MCF 10A (cell line): ENCODE results near the gene DDRGK1. TPM values are rescaled to one million over a fixed set of nuclear protein-coding genes. Genes with fewer than 3 reads are reported as not detected.

Experiments
- BruUV-seq: library from RNA; stranded (reverse); fragments of 400-500 nt; replicated peaks from 2 replicates; lab custom pipeline; 2021; lab: Mats Ljungman, UMichigan
- CTCF ChIA-PET: fragments of 300-600 bp; sonication (Branson Sonifier 250); formaldehyde crosslinking; extraction: SDS; loops from one replicate; lab custom pipeline; 2021; ENCODE audit warnings: antibody characterized with exemption, inconsistent platforms; lab: Yijun Ruan, JAX
- POLR2A ChIA-PET: fragments of 300-600, 350-650 bp; sonication (Branson Sonifier 250); formaldehyde crosslinking; extraction: SDS; loops from one replicate; lab custom pipeline; 2020; ENCODE audit warnings: antibody characterized with exemption, inconsistent platforms; lab: Yijun Ruan, JAX
- DNase-seq: peaks from one replicate; pipeline ENCODE4 v3.0.0-alpha.2; 2018; ENCODE audit not compliant: unreplicated experiment
- H3K27ac Mint-ChIP-seq: one replicate; pipeline ENCODE4 v1.8.0; 2022; ENCODE audit warnings: mild to moderate bottlenecking, low read depth, mixed read lengths; ENCODE audit not compliant: unreplicated experiment
- H3K27me3 Mint-ChIP-seq: one replicate; pipeline ENCODE4 v1.8.0; 2022; ENCODE audit warnings: mixed read lengths; ENCODE audit not compliant: insufficient read depth, unreplicated experiment
- H3K36me3 Mint-ChIP-seq: one replicate; pipeline ENCODE4 v1.8.0; 2022; ENCODE audit warnings: mild to moderate bottlenecking, moderate library complexity, mixed read lengths; ENCODE audit not compliant: insufficient read depth, unreplicated experiment
- H3K4me1 Mint-ChIP-seq: one replicate; pipeline ENCODE4 v1.8.0; 2022; ENCODE audit warnings: mixed read lengths; ENCODE audit not compliant: insufficient read depth, unreplicated experiment
- H3K4me3 Mint-ChIP-seq: one replicate; pipeline ENCODE4 v1.8.0; 2022; ENCODE audit warnings: mild to moderate bottlenecking, moderate library complexity, mixed read lengths; ENCODE audit not compliant: unreplicated experiment
- H3K9me3 Mint-ChIP-seq: one replicate; pipeline ENCODE4 v1.8.0; 2022; ENCODE audit warnings: mixed read lengths; ENCODE audit not compliant: unreplicated experiment
- CTCF ChIP-seq: fragments of 200-600 bp; IDR thresholded peaks from one replicate; pipeline ENCODE4 v1.8.0; 2022; ENCODE audit warnings: antibody characterized with exemption, mild to moderate bottlenecking; ENCODE audit not compliant: unreplicated experiment
- intact Hi-C: fragments of 100-400 bp; cut with micrococcal nuclease; formaldehyde crosslinking; loops from 2 replicates; pipeline ENCODE4 v1.14.1; 2022
- total RNA-seq: library from RNA; stranded (reverse); gene quantifications from 2 replicates; pipeline ENCODE4 v1.2.3, GENCODE V29; 2022

Gene DDRGK1
- total RNA-seq, 1 experiment from 2014 or later = 116 TPM

DNA sequence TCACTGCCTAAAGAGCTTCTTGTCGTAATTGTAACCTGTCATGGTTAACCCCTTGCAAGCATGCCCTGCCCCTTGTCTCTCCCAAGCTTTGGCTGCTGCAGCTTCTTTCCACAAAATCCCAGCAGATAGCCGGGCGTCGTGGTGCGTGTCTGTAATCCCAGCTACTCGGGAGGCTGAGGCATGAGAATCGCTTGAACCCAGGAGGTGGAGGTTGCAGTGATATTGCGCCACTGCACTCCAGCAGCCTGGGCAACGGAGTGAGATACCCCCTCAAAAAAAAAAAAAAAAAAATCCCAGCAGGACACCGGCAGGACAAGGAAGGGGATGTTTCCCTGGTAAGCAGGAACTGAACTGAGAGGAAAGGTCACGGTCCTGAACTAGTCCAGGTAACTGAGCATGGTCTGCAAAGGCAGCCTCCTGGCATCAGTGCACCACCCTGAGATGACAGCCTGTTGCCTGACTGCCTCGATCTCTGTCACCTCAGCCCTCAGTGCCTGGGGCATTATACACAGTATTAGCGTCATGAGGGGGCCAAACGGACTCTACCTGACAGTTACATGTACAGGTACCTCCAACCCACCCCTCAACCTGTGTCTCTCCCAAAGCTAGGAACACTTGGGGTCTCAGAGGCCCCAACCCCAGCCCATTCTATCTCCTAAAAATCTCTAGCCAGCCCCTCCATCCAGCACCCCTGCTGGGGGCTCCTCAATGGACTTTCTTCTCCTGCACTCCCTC, 32.9 kb downstream of the DDRGK1 start:
- H3K9me3 Mint-ChIP-seq = no peaks in the 10 kb centered on the region
- DNase-seq = no peak
- no TSS peak for BruUV-seq
- CTCF ChIA-PET = interaction anchor here (1.6 kb wide), 1 partner anchor 118 kb away, joined by 3 read pairs; no protein-coding TSS in a partner anchor
- no peaks in the 10 kb centered on the region for H3K36me3 Mint-ChIP-seq
- no peak overlapping the region for H3K4me3 Mint-ChIP-seq
- intact Hi-C loops = loop anchor here (10.0 kb wide), 1 partner anchor 117 kb away; no protein-coding TSS in a partner anchor
- H3K4me1 Mint-ChIP-seq = peaks cover 14% of the 10 kb centered on the region
- no peak overlapping the region for H3K27ac Mint-ChIP-seq
- H3K27me3 Mint-ChIP-seq = no peaks in the 10 kb centered on the region
- no peak for TF ChIP-seq CTCF
- POLR2A ChIA-PET = interaction anchor here (0.6 to 5.3 kb wide), 4 partner anchors 11 to 38 kb away, joined by 3 to 44 read pairs (median 3); partner anchors contain the start of genes FASTKD5, ITPA and UBOX5

GRCh38 chr20:3168829-3169590, 35.5 kb downstream of the DDRGK1 start:
- Mint-ChIP-seq H3K4me1 (no peaks in the 10 kb centered on the region), H3K9me3 (no peaks in the 10 kb centered on the region), H3K27ac (no peak overlapping the region), H3K4me3 (no peak overlapping the region), H3K36me3 (no peaks in the 10 kb centered on the region), H3K27me3 (no peaks in the 10 kb centered on the region)
- ChIA-PET POLR2A (interaction anchor here (5.3 kb wide), 1 partner anchor 9 kb away, joined by 44 read pairs; the partner anchor contains the start of genes FASTKD5 and UBOX5), CTCF (no interaction called here)
- no TSS peak for BruUV-seq
- intact Hi-C loops = no loop called here
- no peak for TF ChIP-seq CTCF
- DNase-seq = no peak

- Mint-ChIP-seq H3K4me3 (no peak overlapping the region), H3K27me3 (no peaks in the 10 kb centered on the region), H3K4me1 (no peaks in the 10 kb centered on the region), H3K9me3 (no peaks in the 10 kb centered on the region), H3K27ac (no peak overlapping the region), H3K36me3 (no peaks in the 10 kb centered on the region)
- no peak for TF ChIP-seq CTCF
- DNase-seq = no peak
- ChIA-PET POLR2A (no interaction called here), CTCF (no interaction called here)
- BruUV-seq = no TSS peak
- intact Hi-C loops = no loop called here
These were observed 36.2 kb downstream of the DDRGK1 start for GRCh38 chr20:3168079-3168828.

DNA sequence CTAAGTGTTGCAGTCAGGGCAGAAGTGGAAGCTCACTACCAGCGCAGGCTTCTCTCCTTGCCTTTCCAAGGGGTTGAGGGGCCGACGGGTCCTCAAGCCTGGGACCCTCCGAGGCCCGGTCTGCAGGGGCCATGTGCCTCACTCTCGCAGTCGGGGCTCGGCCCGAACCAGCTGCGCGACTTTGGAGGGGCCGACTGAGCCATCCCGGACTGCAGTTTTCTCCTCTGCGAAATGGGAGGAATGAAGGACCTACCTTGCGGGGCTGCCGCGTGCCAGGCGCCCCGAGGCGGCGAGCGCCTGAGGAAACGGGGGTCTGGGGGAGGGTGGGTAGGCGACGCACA, 36.8 kb downstream of the DDRGK1 start:
- no peak overlapping the region for H3K4me3 Mint-ChIP-seq
- no peak for TF ChIP-seq CTCF
- no peak overlapping the region for H3K27ac Mint-ChIP-seq
- H3K27me3 Mint-ChIP-seq = no peaks in the 10 kb centered on the region
- H3K4me1 Mint-ChIP-seq = no peaks in the 10 kb centered on the region
- no peaks in the 10 kb centered on the region for H3K36me3 Mint-ChIP-seq
- ChIA-PET CTCF (no interaction called here), POLR2A (interaction anchor here (0.6 kb wide), 1 partner anchor 24 kb away, joined by 3 read pairs; no protein-coding TSS in a partner anchor)
- intact Hi-C loops = no loop called here
- no TSS peak for BruUV-seq
- no peaks in the 10 kb centered on the region for H3K9me3 Mint-ChIP-seq
- DNase-seq = no peak
